Keratinocyte (primary cell): ENCODE measurements around the gene SOCS3. TPM values are rescaled to one million over a fixed set of nuclear protein-coding genes. Genes with fewer than 3 reads are reported as not detected.

Source experiments
- DNase-seq: peaks from one replicate; pipeline ENCODE4 v3.0.0-alpha.2; 2011; ENCODE audit warnings: low read depth, missing footprints, low spot score
- FAIRE-seq: peaks from 2 replicates; lab custom pipeline; 2011; peaks lifted over from hg19 to GRCh38; lab: Jason Lieb, UNC
- H2AFZ ChIP-seq: 2 replicates; pipeline ENCODE4 v1.6.0; 2012; ENCODE audit warnings: low read length, control low read depth, inconsistent platforms; ENCODE audit not compliant: control insufficient read depth
- H3K27ac ChIP-seq: 2 replicates; pipeline ENCODE4 v1.5.1; 2011; ENCODE audit warnings: low read length; ENCODE audit not compliant: control insufficient read depth, insufficient read depth
- H3K27me3 ChIP-seq: 3 replicates; pipeline ENCODE4 v1.6.0; 2011; ENCODE audit warnings: low read length; ENCODE audit not compliant: control insufficient read depth, insufficient read depth; ENCODE audit errors: extremely low read depth
- H3K36me3 ChIP-seq, 2 experiments: 2 replicates in 1 of 2; 3 replicates in 1 of 2; pipeline ENCODE4 v1.5.1; 2011; ENCODE audit warnings: low read length in 2 of 2, mild to moderate bottlenecking in 1 of 2; ENCODE audit not compliant: control insufficient read depth in 2 of 2, insufficient read depth in 2 of 2; ENCODE audit errors: extremely low read depth in 1 of 2
- H3K4me1 ChIP-seq: 3 replicates; pipeline ENCODE4 v1.5.1; 2011; ENCODE audit warnings: low read length; ENCODE audit not compliant: control insufficient read depth, insufficient read depth; ENCODE audit errors: extremely low read depth
- H3K4me2 ChIP-seq: 3 replicates; pipeline ENCODE4 v1.6.0; 2011; ENCODE audit warnings: low read depth, low read length; ENCODE audit not compliant: control insufficient read depth, insufficient read depth; ENCODE audit errors: extremely low read depth
- H3K4me3 ChIP-seq, 3 experiments: fragments of 200-600 bp in 1 of 3; sonication (generic) in 1 of 3; 2 replicates in 2 of 3; 3 replicates in 1 of 3; pipeline ENCODE4 v1.5.1; 2011 to 2016; ENCODE audit warnings: low read length in 3 of 3, mild to moderate bottlenecking in 3 of 3, control low read depth in 2 of 3, inconsistent platforms in 1 of 3, low read depth in 1 of 3, mixed read lengths in 1 of 3, mixed run types in 1 of 3, moderate library complexity in 1 of 3; ENCODE audit not compliant: control insufficient read depth in 2 of 3, insufficient read depth in 2 of 3; ENCODE audit errors: extremely low read depth in 1 of 3
- H3K79me2 ChIP-seq: 2 replicates; pipeline ENCODE4 v1.6.0; 2012; ENCODE audit warnings: low read length; ENCODE audit not compliant: control insufficient read depth, insufficient read depth
- H3K9ac ChIP-seq: 3 replicates; pipeline ENCODE4 v1.6.0; 2011; ENCODE audit warnings: low read length; ENCODE audit not compliant: control insufficient read depth, insufficient read depth; ENCODE audit errors: extremely low read depth
- H3K9me1 ChIP-seq: 3 replicates; pipeline ENCODE4 v1.6.0; 2011; ENCODE audit warnings: low read length; ENCODE audit not compliant: control insufficient read depth, insufficient read depth; ENCODE audit errors: extremely low read depth
- H3K9me3 ChIP-seq: 2 replicates; pipeline ENCODE4 v1.5.1; 2012; ENCODE audit warnings: low read depth, low read length; ENCODE audit not compliant: control insufficient read depth
- H4K20me1 ChIP-seq: 3 replicates; pipeline ENCODE4 v1.6.0; 2011; ENCODE audit warnings: low read length; ENCODE audit not compliant: control insufficient read depth, insufficient read depth; ENCODE audit errors: extremely low read depth
- CTCF ChIP-seq, 3 experiments: IDR thresholded peaks in 1 of 3; conservative IDR thresholded peaks in 1 of 3; optimal IDR thresholded peaks in 1 of 3; 2 replicates in 2 of 3; 3 replicates in 1 of 3; pipeline versions ENCODE3 to v1.5.1; 2011; ENCODE audit warnings: low read length in 3 of 3, mild to moderate bottlenecking in 3 of 3, moderate library complexity in 2 of 3, control low read depth in 1 of 3, inconsistent platforms in 1 of 3; ENCODE audit not compliant: insufficient read depth in 2 of 3; ENCODE audit errors: extremely low read depth in 1 of 3
- EZH2 ChIP-seq: IDR thresholded peaks from one replicate; pipeline ENCODE4 v1.6.1; 2012; ENCODE audit warnings: inconsistent platforms, mild to moderate bottlenecking, low read length, moderate library complexity
- dilution Hi-C: fragments of 300-500 bp; cut with MboI; formaldehyde crosslinking; loops from one replicate; pipeline ENCODE4 v1.7.0; 2020; ENCODE audit warnings: low sequenced_read_pairs; ENCODE audit not compliant: extremely low pct_ligation_motif_present
- polyA plus RNA-seq, 5 experiments: library from polyadenylated mRNA; depleted of rRNA in 3 of 5; stranded (reverse) in 3 of 5; stranded (forward) in 1 of 5; unstranded in 1 of 5; fragments of >200 nt; gene quantifications; 1 replicate in 1 of 5; 2 replicates in 3 of 5; 3 replicates in 1 of 5; pipeline versions ENCODE4 v1.2.1 to v1.2.3, GENCODE V29; 2011 to 2012; ENCODE audit warnings: missing spikeins in 2 of 5, low read depth in 1 of 5, low replicate concordance in 1 of 5

Gene SOCS3
- polyA plus RNA-seq, 1 donor (not counting 4 experiments of a cell fraction or from before 2014, with no cell fraction given): 9.4 TPM

GRCh38 chr17:78368348-78368747, 8.5 kb upstream of the SOCS3 start:
- FAIRE-seq: no peak
- no peak overlapping the region for H3K9ac ChIP-seq
- H3K27me3 ChIP-seq: peaks cover 10% of the 10 kb centered on the region

GRCh38 chr17:78367193-78367592, 7.3 kb upstream of the SOCS3 start:
- H3K9me1 ChIP-seq: no peaks in the 10 kb centered on the region
- no peaks in the 10 kb centered on the region for H3K4me1 ChIP-seq
- no peaks in the 10 kb centered on the region for H3K79me2 ChIP-seq
- H2AFZ ChIP-seq: no peak overlapping the region
- FAIRE-seq (no peak), DNase-seq (no peak)
- H3K9me3 ChIP-seq: no peaks in the 10 kb centered on the region
- H4K20me1 ChIP-seq: no peaks in the 10 kb centered on the region
- no peak overlapping the region for H3K9ac ChIP-seq
- dilution Hi-C loops: no loop called here
- H3K27me3 ChIP-seq: peaks cover 18% of the 10 kb centered on the region
- H3K36me3 ChIP-seq: no peaks in the 10 kb centered on the region
- TF ChIP-seq CTCF (optimal IDR thresholded peaks at IDR 0.05 in 1 of 3, IDR thresholded peaks at IDR 0.05 in 1 of 3, conservative IDR thresholded peaks at IDR 0.05 in 1 of 3; ENCODE audit: extremely low read depth in 1 of 3, insufficient read depth in 2 of 3, low read length in 3 of 3) (no peak), EZH2 (no peak)
- no peak overlapping the region for H3K4me3 ChIP-seq
- no peak overlapping the region for H3K27ac ChIP-seq
- no peak overlapping the region for H3K4me2 ChIP-seq

More at GRCh38 chr17:78368348-78368747, 8.5 kb upstream of the SOCS3 start:
- Histone ChIP-seq H3K4me2 (no peak overlapping the region), H3K4me1 (no peaks in the 10 kb centered on the region), H2AFZ (no peak overlapping the region), H4K20me1 (no peaks in the 10 kb centered on the region), H3K4me3 (no peak overlapping the region), H3K9me1 (no peaks in the 10 kb centered on the region), H3K79me2 (no peaks in the 10 kb centered on the region), H3K27ac (no peak overlapping the region), H3K36me3 (no peaks in the 10 kb centered on the region), H3K9me3 (no peaks in the 10 kb centered on the region)
- TF ChIP-seq CTCF (optimal IDR thresholded peaks at IDR 0.05 in 1 of 3, IDR thresholded peaks at IDR 0.05 in 1 of 3, conservative IDR thresholded peaks at IDR 0.05 in 1 of 3; ENCODE audit: extremely low read depth in 1 of 3, insufficient read depth in 2 of 3, low read length in 3 of 3) (no peak), EZH2 (no peak)
- DNase-seq: no peak
- dilution Hi-C loops: no loop called here
